IPS DF 4.7 (cell line): ENCODE results near the gene FAM168B.
"Not testable (repeated sequence)": the region's sequence is repeated elsewhere in the genome, so short reads cannot be mapped to it uniquely, and the experiment has no call there.

Source experiments
- DNase-seq: peaks from one replicate; pipeline ENCODE4 v3.0.0-alpha.2; 2013; ENCODE audit warnings: low spot score; ENCODE audit errors: extremely low read depth

The FAM168B gene, protein sequence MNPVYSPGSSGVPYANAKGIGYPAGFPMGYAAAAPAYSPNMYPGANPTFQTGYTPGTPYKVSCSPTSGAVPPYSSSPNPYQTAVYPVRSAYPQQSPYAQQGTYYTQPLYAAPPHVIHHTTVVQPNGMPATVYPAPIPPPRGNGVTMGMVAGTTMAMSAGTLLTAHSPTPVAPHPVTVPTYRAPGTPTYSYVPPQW

GRCh38 chr2:131093006-131093695 lies at the start of gene FAM168B:
TSS of gene FAM168B (minus strand) at chr2:131093460. CDS start at chr2:131082646, 10,814 bp downstream.
- no peak for DNase-seq

- DNase-seq: no peak
These were observed 49.6 kb upstream of the FAM168B start for GRCh38 chr2:131142849-131143248.

DNA sequence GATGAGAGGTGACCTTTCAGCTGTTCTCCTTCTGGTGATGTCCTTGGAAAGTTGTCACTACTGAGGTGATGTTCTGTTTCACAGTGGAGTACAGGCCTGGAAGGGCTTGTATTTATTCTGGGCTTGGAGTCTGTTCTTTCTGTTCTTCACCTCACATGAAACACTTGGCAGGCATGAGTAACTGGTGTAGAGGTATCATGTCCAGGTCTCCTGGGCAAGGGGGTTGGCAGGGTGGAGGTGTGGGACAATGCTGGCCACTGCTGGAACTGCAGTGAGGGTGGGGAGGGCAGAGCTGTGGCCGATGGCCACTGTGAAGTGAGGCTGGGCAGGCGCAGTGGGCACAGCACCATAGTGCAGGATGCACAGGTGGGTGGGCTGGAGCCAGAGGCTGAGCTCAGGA lies 47.3 kb upstream of the FAM168B start:
- no peak for DNase-seq

DNA sequence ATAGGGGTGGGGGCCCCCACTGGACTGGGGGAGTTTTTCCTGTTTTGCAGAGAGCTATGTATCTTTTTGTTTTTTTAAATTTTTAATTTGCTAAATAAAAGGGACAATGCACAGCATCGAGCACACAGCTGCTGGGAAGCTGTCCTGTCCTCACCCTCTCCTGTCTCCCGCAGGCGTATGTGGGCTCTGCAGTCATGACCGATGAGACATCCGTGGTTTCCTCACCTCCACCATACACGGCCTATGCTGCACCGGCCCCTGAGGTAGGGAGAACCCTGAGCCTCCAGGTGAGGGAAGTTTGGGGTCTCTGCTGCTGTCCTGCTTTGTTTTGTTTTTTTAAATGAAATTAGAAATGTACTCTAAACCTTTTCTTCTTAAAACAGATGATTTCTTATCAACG lies 39.5 kb upstream of the FAM168B start:
- DNase-seq: no peak

DNA sequence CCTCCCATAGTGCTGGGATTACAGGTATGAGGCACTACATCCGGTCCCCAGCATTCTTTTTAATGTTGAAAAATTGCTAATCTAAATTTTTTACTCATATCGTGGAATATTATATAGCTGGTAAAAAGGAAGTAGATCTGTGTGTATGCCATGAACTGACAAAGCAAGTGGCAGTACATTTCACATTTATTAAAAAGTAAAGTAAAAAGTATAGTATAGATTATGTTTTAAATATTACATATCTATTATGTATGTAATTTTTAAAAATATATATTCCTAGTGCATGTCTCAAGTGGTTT lies 37.0 kb upstream of the FAM168B start:
- no peak for DNase-seq

GRCh38 chr2:131127981-131128380 lies 34.7 kb upstream of the FAM168B start:
- DNase-seq: no peak

- no peak for DNase-seq
These were observed 33.8 kb upstream of the FAM168B start for GRCh38 chr2:131127076-131127475.

- no peak for DNase-seq
These were observed 33.2 kb upstream of the FAM168B start for GRCh38 chr2:131126436-131126835.

- no peak for DNase-seq
These were observed 32.0 kb upstream of the FAM168B start for GRCh38 chr2:131125195-131125757.

- no peak for DNase-seq
These were observed 29.9 kb upstream of the FAM168B start for GRCh38 chr2:131123192-131123591.

GRCh38 chr2:131122496-131122895 lies 29.2 kb upstream of the FAM168B start:
- DNase-seq: no peak

- DNase-seq: no peak
These were observed 28.2 kb upstream of the FAM168B start for GRCh38 chr2:131121464-131121863.

GRCh38 chr2:131120815-131121317 lies 27.6 kb upstream of the FAM168B start:
- no peak for DNase-seq

DNA sequence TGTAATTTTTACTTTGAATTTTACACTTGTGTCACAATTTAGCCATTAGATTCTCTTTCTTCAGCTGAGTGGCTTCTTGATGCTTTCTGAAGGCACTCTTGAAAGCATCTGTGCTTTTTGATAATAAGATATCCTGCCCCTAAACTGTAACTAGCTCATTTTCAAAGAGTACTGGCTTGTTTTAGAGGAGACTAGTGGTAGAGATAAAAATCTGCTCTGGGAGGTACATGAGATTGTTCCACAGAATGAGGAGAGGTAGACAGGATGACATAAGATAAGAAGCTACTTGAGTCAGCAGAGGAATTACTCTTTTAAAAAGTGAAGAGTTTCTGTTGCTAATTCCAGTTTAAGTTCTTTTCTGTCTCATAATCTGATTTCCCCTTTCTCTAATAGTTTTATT lies 22.5 kb upstream of the FAM168B start:
- DNase-seq: no peak

- not testable (repeated sequence) for DNase-seq
These were observed 21.7 kb upstream of the FAM168B start for GRCh38 chr2:131114950-131115349.

GRCh38 chr2:131113566-131114227 lies 20.4 kb upstream of the FAM168B start:
- no peak for DNase-seq

DNA sequence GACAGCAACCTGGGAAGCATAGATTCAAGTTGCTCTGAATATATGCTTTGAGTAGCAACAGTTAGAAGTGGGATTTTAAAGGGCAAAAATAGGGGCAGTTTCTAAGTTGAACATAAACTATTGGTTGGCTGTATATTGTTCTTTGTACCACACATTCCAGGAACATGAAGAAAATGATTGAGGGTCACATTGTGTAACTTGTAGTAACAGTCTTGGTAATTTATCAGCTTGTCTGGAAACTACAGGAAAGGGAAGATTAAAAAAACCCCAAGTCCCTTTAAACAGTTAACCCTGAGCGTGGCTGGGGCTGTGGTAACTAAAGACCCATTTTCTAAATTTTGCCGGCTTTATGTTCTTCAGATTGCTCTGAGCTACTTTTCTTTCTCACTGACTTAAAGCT lies 19.3 kb upstream of the FAM168B start:
- no peak for DNase-seq

DNA sequence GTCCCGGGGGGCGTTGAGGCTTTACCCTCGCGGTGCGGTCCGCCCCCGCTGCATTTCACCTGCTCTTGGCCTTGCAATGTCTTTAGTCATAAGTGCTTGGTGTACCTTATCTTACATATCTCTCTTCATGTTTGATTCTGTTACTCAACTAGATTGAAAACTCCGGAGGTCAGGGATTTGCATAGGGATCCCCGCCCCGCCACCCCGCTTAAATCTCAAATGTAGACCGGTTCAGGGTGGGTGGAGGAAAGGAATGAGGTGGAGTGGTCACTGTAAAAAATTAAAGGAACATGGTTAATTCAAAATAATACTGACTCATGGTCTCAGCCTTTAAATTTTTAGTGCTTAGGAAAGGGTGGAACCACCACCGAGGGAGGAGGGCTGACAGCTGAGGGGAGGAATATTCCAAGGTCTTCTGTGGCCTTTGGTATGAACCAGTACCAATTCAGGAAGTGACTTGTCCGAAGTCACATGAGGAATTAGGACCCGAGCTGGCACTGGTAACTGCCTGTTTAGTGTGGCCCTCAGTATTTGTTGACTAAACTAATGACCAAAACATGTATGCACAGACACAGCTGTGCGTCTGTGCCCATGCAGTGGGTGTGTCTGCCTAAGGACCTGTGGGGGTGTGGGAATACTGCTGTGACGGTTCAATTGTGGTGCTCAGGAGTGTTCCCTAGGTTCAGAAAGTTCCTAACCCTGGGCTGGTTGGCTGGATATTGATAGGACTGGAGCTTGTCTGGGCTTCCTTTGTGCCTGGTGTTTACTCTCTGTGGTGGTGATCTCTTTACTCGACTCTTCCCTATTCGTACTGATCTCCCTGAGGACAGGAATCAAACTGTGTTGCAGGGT lies 12.9 kb upstream of the FAM168B start:
- no peak for DNase-seq

- no peak for DNase-seq
These were observed 12.1 kb upstream of the FAM168B start, which contains the start of gene PLEKHB2 for GRCh38 chr2:131105156-131105949. TSS of gene PLEKHB2 (plus strand) at chr2:131105336. CDS start at chr2:131120942, 15,606 bp downstream.

GRCh38 chr2:131104487-131105155 lies 11.4 kb upstream of the FAM168B start:
- DNase-seq: no peak
